Keratinocyte (primary cell): ENCODE data around the gene ABCC9. TPM values are rescaled to one million over a fixed set of nuclear protein-coding genes. Genes with fewer than 3 reads are reported as not detected.

Experiments used
- DNase-seq: peaks from one replicate; pipeline ENCODE4 v3.0.0-alpha.2; 2011; ENCODE audit warnings: low read depth, missing footprints, low spot score
- FAIRE-seq: peaks from 2 replicates; lab custom pipeline; 2011; peaks lifted over from hg19 to GRCh38; lab: Jason Lieb, UNC
- H2AFZ ChIP-seq: 2 replicates; pipeline ENCODE4 v1.6.0; 2012; ENCODE audit warnings: low read length, control low read depth, inconsistent platforms; ENCODE audit not compliant: control insufficient read depth
- H3K27ac ChIP-seq: 2 replicates; pipeline ENCODE4 v1.5.1; 2011; ENCODE audit warnings: low read length; ENCODE audit not compliant: control insufficient read depth, insufficient read depth
- H3K27me3 ChIP-seq: 3 replicates; pipeline ENCODE4 v1.6.0; 2011; ENCODE audit warnings: low read length; ENCODE audit not compliant: control insufficient read depth, insufficient read depth; ENCODE audit errors: extremely low read depth
- H3K36me3 ChIP-seq, 2 experiments: 2 replicates in 1 of 2; 3 replicates in 1 of 2; pipeline ENCODE4 v1.5.1; 2011; ENCODE audit warnings: low read length in 2 of 2, mild to moderate bottlenecking in 1 of 2; ENCODE audit not compliant: control insufficient read depth in 2 of 2, insufficient read depth in 2 of 2; ENCODE audit errors: extremely low read depth in 1 of 2
- H3K4me1 ChIP-seq: 3 replicates; pipeline ENCODE4 v1.5.1; 2011; ENCODE audit warnings: low read length; ENCODE audit not compliant: control insufficient read depth, insufficient read depth; ENCODE audit errors: extremely low read depth
- H3K4me2 ChIP-seq: 3 replicates; pipeline ENCODE4 v1.6.0; 2011; ENCODE audit warnings: low read depth, low read length; ENCODE audit not compliant: control insufficient read depth, insufficient read depth; ENCODE audit errors: extremely low read depth
- H3K4me3 ChIP-seq, 3 experiments: fragments of 200-600 bp in 1 of 3; sonication (generic) in 1 of 3; 2 replicates in 2 of 3; 3 replicates in 1 of 3; pipeline ENCODE4 v1.5.1; 2011 to 2016; ENCODE audit warnings: low read length in 3 of 3, mild to moderate bottlenecking in 3 of 3, control low read depth in 2 of 3, inconsistent platforms in 1 of 3, low read depth in 1 of 3, mixed read lengths in 1 of 3, mixed run types in 1 of 3, moderate library complexity in 1 of 3; ENCODE audit not compliant: control insufficient read depth in 2 of 3, insufficient read depth in 2 of 3; ENCODE audit errors: extremely low read depth in 1 of 3
- H3K79me2 ChIP-seq: 2 replicates; pipeline ENCODE4 v1.6.0; 2012; ENCODE audit warnings: low read length; ENCODE audit not compliant: control insufficient read depth, insufficient read depth
- H3K9ac ChIP-seq: 3 replicates; pipeline ENCODE4 v1.6.0; 2011; ENCODE audit warnings: low read length; ENCODE audit not compliant: control insufficient read depth, insufficient read depth; ENCODE audit errors: extremely low read depth
- H3K9me1 ChIP-seq: 3 replicates; pipeline ENCODE4 v1.6.0; 2011; ENCODE audit warnings: low read length; ENCODE audit not compliant: control insufficient read depth, insufficient read depth; ENCODE audit errors: extremely low read depth
- H3K9me3 ChIP-seq: 2 replicates; pipeline ENCODE4 v1.5.1; 2012; ENCODE audit warnings: low read depth, low read length; ENCODE audit not compliant: control insufficient read depth
- H4K20me1 ChIP-seq: 3 replicates; pipeline ENCODE4 v1.6.0; 2011; ENCODE audit warnings: low read length; ENCODE audit not compliant: control insufficient read depth, insufficient read depth; ENCODE audit errors: extremely low read depth
- CTCF ChIP-seq, 3 experiments: IDR thresholded peaks in 1 of 3; conservative IDR thresholded peaks in 1 of 3; optimal IDR thresholded peaks in 1 of 3; 2 replicates in 2 of 3; 3 replicates in 1 of 3; pipeline versions ENCODE3 to v1.5.1; 2011; ENCODE audit warnings: low read length in 3 of 3, mild to moderate bottlenecking in 3 of 3, moderate library complexity in 2 of 3, control low read depth in 1 of 3, inconsistent platforms in 1 of 3; ENCODE audit not compliant: insufficient read depth in 2 of 3; ENCODE audit errors: extremely low read depth in 1 of 3
- EZH2 ChIP-seq: IDR thresholded peaks from one replicate; pipeline ENCODE4 v1.6.1; 2012; ENCODE audit warnings: inconsistent platforms, mild to moderate bottlenecking, low read length, moderate library complexity
- dilution Hi-C: fragments of 300-500 bp; cut with MboI; formaldehyde crosslinking; loops from one replicate; pipeline ENCODE4 v1.7.0; 2020; ENCODE audit warnings: low sequenced_read_pairs; ENCODE audit not compliant: extremely low pct_ligation_motif_present
- polyA plus RNA-seq, 5 experiments: library from polyadenylated mRNA; depleted of rRNA in 3 of 5; stranded (reverse) in 3 of 5; stranded (forward) in 1 of 5; unstranded in 1 of 5; fragments of >200 nt; gene quantifications; 1 replicate in 1 of 5; 2 replicates in 3 of 5; 3 replicates in 1 of 5; pipeline versions ENCODE4 v1.2.1 to v1.2.3, GENCODE V29; 2011 to 2012; ENCODE audit warnings: missing spikeins in 2 of 5, low read depth in 1 of 5, low replicate concordance in 1 of 5

Gene ABCC9
- polyA plus RNA-seq, 1 donor (not counting 4 experiments of a cell fraction or from before 2014, with no cell fraction given), result not detected

DNA sequence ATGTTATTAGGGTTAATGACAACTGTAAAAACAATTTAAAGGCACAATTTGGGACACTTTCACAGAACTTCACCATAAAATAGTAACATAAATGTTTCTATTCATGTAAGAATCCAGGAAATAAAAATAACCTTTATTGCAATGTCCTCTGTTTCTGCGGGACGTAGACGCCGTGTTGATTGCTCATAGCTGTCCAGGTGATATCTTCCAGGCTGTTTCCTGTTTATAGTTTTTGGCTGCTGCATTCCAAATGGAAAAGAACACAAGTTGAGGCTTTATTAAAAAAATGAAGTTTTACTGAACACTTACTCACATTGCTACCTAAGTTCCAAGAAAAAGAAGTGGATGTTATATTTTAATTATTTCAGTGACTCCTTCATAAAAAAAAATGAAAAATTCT, 58.6 kb downstream of the ABCC9 start:
- TF ChIP-seq EZH2, result no peak
- no peak for TF ChIP-seq CTCF (optimal IDR thresholded peaks at IDR 0.05 in 1 of 3, IDR thresholded peaks at IDR 0.05 in 1 of 3, conservative IDR thresholded peaks at IDR 0.05 in 1 of 3; ENCODE audit: extremely low read depth in 1 of 3, insufficient read depth in 2 of 3, low read length in 3 of 3)
- no peaks in the 10 kb centered on the region for H3K36me3 ChIP-seq
- no peak overlapping the region for H3K4me3 ChIP-seq
- H3K9ac ChIP-seq, result no peak overlapping the region
- H3K4me1 ChIP-seq, result no peaks in the 10 kb centered on the region
- no peak overlapping the region for H3K27ac ChIP-seq
- H3K4me2 ChIP-seq, result no peak overlapping the region
- H3K9me3 ChIP-seq, result no peaks in the 10 kb centered on the region
- dilution Hi-C loops, result no loop called here
- no peaks in the 10 kb centered on the region for H3K9me1 ChIP-seq
- no peaks in the 10 kb centered on the region for H3K79me2 ChIP-seq
- H2AFZ ChIP-seq, result no peak overlapping the region
- DNase-seq (no peak), FAIRE-seq (no peak)
- no peaks in the 10 kb centered on the region for H3K27me3 ChIP-seq
- no peaks in the 10 kb centered on the region for H4K20me1 ChIP-seq

GRCh38 chr12:21881965-21882364, 59.3 kb downstream of the ABCC9 start:
- no peaks in the 10 kb centered on the region for H4K20me1 ChIP-seq
- H2AFZ ChIP-seq, result no peak overlapping the region
- no peaks in the 10 kb centered on the region for H3K27me3 ChIP-seq
- no peak overlapping the region for H3K4me2 ChIP-seq
- H3K9ac ChIP-seq, result no peak overlapping the region
- no peak for TF ChIP-seq EZH2
- no peak for TF ChIP-seq CTCF (optimal IDR thresholded peaks at IDR 0.05 in 1 of 3, IDR thresholded peaks at IDR 0.05 in 1 of 3, conservative IDR thresholded peaks at IDR 0.05 in 1 of 3; ENCODE audit: extremely low read depth in 1 of 3, insufficient read depth in 2 of 3, low read length in 3 of 3)
- H3K9me1 ChIP-seq, result no peaks in the 10 kb centered on the region
- no peaks in the 10 kb centered on the region for H3K4me1 ChIP-seq
- no peaks in the 10 kb centered on the region for H3K9me3 ChIP-seq
- H3K27ac ChIP-seq, result no peak overlapping the region
- no peak overlapping the region for H3K4me3 ChIP-seq
- H3K79me2 ChIP-seq, result no peaks in the 10 kb centered on the region
- dilution Hi-C loops, result no loop called here
- FAIRE-seq (no peak), DNase-seq (no peak)
- H3K36me3 ChIP-seq, result no peaks in the 10 kb centered on the region
